T-helper 22 cell (primary cell): ENCODE data around the gene TH.
"Not testable (repeated sequence)": the region's sequence is repeated elsewhere in the genome, so short reads cannot be mapped to it uniquely, and the experiment has no call there.

Experiments
- DNase-seq: peaks from one replicate; pipeline ENCODE4 v3.0.0-alpha.2; 2020; ENCODE audit warnings: low read depth

The TH gene

DNA sequence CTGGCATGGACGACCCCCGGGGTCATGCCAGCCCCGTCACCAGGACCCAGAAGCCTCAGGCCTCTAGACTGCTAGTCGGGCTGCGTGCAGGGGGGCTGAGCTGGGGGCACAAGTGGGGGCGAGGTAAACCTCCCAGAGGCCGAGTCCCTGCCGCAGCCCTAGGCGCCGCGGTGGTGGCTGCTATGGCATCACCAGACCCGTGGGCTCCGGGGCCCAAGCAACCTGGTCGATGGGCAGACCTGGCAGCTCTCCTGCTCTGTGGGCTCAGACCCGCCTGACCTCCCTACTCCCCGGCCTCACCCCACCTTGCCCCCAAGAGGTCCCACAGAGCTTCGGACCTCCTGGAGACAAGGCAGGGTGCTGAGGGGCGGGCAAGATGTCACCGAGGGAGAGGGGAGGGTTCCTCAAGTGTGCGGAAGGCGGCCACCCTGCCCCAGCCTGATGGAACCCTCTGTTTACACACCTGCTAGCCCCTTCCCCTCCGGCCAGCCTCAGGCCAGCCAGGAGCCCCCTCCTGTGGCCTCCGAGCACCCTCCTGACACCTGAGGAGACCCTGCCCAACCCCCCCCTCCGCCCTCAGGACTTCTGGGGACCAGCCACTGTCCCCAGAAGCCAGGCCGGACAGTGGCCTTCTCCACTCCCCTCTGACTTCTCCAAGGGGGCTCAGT, 41.8 kb downstream of the TH start:
- DNase-seq: no peak

- DNase-seq: no peak
Observed at GRCh38 chr11:2129308-2129698, 42.3 kb downstream of the TH start.

DNA sequence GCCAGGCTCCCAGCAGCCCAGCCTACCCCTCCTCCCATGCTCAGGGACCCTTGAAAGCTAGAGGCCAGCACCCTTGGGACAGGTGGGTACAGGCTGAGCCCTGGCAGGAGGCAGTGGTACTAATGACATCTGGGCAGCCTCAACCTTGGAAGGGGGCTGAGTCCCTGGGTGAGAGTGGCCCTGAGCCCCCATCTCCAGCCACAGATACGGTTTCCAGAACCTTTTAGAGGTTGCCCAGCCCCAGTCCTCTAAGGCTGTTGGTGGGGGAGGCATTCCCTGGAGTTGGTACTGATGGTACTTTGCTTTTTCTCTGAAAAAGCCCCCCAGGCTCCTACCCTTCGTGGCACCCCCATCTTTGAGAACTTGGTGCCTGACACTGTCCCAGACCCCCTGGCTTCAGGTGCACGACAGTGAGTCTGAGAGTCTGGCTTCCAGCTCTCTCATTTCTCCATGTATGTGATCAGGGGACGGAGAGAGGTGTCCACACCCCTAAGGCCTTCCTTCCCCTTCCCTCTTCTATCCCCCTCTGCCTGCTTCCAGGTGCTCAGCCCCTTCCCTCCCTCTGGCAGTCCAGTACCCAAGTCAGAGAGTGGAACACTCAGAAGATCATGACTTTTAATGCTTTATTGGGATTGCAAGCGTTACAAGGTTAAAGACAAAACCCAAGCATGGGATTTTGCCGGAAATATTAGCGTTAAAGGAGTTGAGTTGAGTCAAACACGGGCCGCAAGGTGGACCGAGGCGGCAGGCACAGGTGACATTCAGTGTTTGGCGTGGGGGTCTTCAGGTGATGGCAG, 42.9 kb downstream of the TH start:
- DNase-seq: no peak

GRCh38 chr11:2128130-2128510, 43.5 kb downstream of the TH start:
- no peak for DNase-seq

GRCh38 chr11:2127482-2128129, 44.0 kb downstream of the TH start:
- no peak for DNase-seq

DNA sequence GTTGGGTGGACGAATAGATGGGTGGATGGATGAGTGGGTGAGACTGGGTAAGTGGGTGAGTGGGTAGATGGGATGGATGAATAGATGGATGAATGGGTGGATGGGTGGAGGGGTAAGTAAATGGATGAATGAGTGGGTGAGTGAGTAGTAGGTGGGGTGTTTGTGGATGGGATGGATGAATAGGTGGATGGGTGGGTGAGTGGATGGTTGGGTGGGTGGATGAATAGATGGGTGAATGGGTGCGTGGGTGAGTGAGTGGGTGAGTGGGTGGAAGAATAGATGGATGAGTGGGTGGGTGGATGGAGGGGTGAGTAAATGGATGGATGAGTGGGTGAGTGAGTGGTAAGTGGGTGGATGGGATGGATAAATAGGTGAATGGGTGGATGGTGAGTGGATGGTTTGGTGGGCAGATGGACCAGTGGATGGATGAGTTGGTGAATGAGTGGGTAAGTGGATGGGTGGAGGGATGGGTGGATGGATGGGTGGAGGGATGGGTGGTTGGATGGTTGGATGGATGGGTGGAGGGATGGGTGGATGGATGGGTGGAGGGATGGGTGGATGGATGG, 45.0 kb downstream of the TH start:
- no peak for DNase-seq

DNA sequence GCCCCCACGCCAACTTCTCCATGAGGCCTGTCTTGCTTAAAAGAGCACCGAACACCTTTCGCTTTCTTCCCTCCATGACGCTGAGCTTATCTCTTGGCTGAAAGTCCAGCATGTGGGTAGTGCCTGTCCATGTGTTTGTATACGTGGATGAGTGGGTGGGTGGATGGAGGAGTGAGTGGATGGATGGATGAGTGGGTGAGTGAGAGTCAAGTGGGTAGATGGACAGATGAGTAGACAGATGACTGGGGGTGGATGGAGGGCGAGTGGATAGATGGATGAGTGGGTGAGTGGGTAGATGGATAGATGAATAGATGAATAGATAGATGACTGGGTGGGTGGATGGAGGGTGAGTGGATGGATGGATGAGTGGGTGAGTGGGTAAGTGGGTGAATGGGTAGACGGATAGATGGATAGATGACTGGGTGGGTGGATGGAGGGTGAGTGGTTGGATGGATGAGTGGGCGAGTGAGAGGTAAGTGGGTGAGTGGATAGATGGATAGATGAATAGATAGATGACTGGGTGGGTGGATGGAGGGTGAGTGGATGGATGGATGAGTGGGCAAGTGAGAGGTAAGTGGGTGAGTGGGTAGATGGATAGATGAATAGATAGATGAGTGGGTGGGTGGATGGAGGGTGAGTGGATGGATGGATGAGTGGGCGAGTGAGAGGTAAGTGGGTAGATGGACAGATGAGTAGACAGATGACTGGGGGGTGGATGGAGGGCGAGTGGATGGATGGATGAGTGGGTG, 46.7 kb downstream of the TH start:
- DNase-seq: not testable (repeated sequence)

- DNase-seq: no peak
Observed at GRCh38 chr11:2123628-2123960, 48.0 kb downstream of the TH start.

- no peak for DNase-seq
Observed at GRCh38 chr11:2122907-2123627, 48.5 kb downstream of the TH start.

DNA sequence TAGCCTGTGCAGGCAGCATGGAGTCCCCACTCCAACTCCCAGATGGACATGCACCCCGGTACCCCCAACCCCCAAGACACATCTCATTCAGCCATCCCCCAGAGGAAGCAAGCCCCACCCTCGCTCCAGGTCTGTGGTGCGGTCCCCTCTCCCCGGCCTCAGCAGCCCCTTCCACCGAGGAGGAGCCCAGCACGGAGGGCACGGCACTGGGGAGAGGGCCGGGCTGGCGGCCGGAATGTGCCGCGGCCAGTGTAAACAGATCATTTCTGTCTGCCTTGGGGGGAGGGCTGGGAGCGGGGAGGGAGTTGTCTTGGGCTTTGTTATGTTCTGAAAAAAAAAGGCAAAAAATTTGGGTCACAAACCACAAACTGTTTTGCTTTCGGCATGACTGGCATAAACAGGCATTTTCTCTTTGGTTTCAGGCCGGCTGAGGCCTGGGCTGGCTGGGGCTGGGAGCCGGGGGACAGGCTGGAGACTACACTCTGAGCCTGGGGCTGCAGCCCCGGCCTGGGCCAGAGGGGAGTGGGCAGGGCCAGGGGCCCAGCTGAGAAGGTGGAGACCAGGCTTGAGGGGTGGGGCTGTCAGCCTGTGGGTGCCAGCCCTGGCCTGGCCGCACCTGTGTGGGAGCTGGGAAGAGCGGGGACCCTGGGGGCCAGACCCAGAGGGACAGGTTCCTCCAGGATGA, 49.3 kb downstream of the TH start:
- DNase-seq: no peak

DNA sequence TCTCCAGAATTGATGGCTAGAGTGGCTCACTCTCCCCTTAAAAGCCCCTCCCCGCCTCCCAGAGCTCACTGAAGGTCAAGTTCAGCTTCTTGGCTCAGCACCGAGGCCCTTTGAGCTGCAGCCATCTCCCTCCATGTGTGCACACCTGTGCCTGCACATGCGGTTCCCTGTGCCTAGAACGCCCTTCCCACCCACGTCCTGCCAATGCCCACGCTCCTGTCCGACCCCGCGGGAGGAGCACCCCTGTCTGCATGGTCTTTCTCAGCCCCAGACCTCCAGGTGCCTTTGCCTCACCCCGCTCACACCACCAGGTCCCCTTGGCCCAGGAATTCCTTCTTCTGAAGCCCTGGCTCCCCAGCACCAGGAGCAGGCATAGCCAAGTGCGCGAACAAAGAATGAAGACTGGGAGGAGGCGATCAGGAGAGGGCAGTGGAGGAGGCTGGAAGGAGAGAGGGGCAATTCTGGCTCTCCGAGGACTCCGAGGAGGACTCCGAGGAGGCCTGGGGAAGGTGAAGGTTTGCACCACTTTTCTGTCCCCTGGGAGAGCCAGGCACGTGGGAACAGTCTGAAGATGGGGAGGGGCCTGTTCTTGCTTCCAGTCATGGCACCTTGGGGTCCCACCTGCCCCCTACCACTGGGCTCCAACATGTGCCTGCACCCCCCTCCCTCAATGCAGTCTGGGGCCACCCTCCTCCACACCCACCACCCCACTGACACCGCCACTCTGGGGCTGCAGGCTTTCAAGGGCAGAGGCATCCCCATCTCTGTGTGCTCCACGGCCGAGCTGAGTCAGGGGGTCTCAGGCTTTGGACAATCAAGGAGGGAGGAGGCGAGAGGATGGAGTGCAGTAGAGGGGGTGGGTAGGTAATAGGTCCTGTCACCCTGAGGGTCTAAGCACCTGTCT, 50.1 kb downstream of the TH start:
- DNase-seq: no peak

- DNase-seq: no peak
Observed at GRCh38 chr11:2120359-2121100, 51.1 kb downstream of the TH start.

GRCh38 chr11:2118677-2119076, 52.9 kb downstream of the TH start:
- DNase-seq: no peak

DNA sequence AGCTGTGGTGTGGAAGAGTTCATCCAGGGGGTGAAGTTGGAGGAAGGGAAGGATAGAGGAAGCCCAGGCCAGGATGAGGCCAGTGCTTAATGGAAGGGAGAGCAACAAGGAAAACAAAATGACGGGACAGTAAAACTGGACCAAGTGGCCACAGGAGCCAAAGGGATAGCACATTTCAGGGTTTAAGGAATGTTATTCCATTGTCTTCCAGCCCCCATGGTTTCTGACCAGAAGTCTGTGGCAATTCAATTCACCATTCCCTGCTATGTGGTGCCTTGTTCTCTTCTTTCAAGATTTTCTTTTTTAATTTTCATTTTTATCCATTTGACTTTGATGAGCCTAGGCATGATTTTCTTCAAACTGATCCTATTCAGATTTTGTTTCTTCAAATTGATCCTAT, 54.9 kb downstream of the TH start:
- no peak for DNase-seq

DNA sequence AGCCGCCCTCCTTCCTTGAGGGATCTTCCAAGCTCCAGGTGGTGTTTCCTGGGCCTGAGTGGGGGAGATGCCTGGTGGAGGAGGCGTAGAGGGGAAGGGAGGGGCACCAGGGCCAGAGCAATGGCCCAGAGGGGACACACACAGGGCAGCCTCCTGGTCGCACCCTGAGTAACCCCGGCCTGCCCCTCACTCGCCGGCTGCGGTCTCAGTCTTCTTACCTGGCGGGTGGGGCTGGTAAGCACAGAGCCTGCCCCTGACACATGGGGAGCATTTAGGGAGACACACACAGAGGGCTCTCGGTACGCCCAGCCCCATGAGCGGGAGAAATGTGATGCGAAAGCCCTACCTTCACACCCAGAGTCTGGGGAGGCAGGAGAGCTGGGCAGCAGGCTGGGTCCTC, 56.3 kb downstream of the TH start:
- DNase-seq: no peak

GRCh38 chr11:2114430-2115241, 57.0 kb downstream of the TH start:
- no peak for DNase-seq
